ENCODE measurements around the gene TRAF2. TPM values are rescaled to one million over a fixed set of nuclear protein-coding genes. Genes with fewer than 3 reads are reported as not detected.
"Not testable (repeated sequence)": the region's sequence is repeated elsewhere in the genome, so short reads cannot be mapped to it uniquely, and the experiment has no call there.

The TRAF2 gene
- total RNA-seq, 1 donor from 2014 or later = 16.5 TPM

- Histone ChIP-seq H3K9me3 (no peaks in the 10 kb centered on the region), H3K27me3 (ENCODE audit: low read depth) (peaks cover 20% of the 10 kb centered on the region), H3K4me3 (no peak overlapping the region), H3K27ac (no peak overlapping the region), H3K36me3 (peaks cover 43% of the 10 kb centered on the region), H3K4me1 (peaks cover 34% of the 10 kb centered on the region)
- intact Hi-C loops (cut with DNase I) = no loop called here
- no peak for ATAC-seq
- DNase-seq = no peak
- TF ChIP-seq CTCF (IDR thresholded peaks at IDR 0.05) = no peak
Observed at GRCh38 chr9:136840140-136840876, 46.0 kb upstream of the TRAF2 start.

DNA sequence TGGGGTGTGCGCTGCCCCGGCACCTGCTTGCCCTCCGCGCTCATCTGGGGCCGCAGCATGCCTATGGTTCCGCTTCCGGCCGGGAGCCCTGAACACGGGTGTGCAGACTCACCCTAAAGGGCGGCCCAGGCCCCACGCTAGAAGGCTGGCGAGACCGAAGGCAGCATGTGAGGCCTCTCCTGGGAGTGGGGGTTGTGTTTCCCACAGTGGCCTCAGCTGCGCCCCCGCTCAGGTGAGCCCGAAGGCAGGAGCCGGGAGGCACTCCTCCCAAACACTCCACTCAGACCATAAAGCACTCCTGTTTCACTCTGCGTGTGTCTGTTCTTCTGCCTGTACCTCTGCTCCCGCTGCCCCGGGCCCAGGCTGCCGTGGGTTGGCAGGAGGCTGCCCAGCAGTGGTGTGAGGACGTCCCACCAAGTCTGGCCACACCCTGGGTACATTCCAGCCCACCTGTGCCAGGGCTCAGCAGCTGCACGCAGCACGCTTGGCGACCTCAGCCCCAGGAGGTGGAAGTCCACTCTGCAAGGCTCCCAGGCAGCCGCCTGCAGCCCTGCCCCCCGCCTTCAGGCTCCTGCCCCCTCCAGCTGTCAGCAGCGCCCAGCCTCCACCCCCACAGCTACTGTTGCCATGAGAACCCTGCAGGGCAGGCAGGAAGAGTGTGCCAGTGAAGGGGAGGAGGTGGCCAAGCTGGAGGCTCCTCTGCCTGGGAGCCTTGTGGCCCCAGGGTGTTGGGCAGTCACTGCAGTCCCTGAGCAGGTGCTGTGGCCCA lies 45.3 kb upstream of the TRAF2 start:
- peak; percentile 1 to 7 for ATAC-seq

DNA sequence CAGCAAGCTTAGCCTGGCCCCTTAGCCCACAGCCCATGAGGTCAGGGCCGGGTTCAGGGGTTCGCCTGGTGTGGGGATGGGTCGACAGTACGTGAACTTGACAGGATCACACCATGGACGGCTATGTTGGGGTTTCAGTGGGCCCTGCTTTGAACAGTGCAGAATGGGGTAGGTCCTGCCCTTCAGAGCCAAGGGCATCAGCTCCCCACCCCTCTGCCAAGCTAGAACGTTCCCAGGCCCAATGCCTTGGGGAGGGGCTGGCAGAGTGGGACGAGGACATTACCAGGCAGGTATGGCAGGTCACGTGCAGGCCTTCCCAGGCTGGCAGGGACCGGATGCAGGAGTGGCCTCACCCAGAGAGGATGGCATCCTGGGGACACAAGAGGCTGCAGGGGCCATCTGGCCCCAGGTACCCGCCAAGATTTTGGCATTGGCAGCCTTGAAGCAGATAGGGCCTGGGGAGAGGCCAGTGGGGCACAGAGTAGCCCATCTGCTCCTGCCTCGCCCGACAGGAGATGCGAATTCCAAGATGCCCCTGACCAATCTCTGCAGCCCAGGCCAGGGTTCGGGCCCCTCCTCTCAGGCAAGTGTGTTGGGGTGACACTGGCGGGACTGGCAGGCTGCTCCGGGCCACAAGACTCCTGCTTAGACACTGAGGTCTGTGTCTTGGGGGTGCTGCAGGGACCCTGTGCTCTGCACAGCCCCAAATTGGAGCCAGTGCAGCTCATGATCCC lies 44.5 kb upstream of the TRAF2 start:
- intact Hi-C loops (cut with DNase I) = not testable (repeated sequence)
- H3K4me3 ChIP-seq = peak overlapping the region; percentile 56

More for the DNA sequence above, 45.3 kb upstream of the TRAF2 start:
- Histone ChIP-seq H3K4me1 (peaks cover 34% of the 10 kb centered on the region), H3K36me3 (peaks cover 37% of the 10 kb centered on the region), H3K4me3 (no peak overlapping the region), H3K9me3 (no peaks in the 10 kb centered on the region), H3K27ac (no peak overlapping the region), H3K27me3 (ENCODE audit: low read depth) (peaks cover 28% of the 10 kb centered on the region)
- DNase-seq = no peak
- intact Hi-C loops (cut with DNase I) = no loop called here
- TF ChIP-seq CTCF (IDR thresholded peaks at IDR 0.05) = no peak

DNA sequence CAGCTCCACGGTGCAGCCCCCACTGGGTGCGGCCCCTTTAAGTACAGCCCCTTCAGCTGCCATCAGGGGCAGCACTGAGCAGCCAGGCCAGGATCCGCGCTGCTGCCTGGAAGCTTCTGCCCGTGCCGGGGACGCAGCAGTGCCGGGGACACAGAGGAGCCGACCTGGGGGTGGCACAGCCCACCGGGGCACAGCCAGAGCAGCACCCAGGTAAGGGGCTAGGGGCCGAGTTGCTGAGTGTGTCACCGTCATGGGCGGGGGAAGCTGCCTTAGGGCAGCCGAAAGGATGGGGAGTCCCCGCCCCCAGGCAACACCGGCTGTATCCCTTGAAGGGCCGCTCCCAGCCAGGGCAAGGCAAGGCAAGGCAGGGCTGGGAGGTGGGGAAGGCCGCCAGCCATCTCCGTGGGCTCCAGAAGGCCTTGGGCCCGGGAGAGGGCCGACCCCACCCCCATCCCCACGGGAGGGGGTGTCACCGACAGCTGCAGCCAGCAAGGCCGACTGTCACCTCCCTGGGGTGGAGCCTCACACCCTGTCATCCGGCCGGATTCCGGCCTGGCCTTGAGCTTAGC lies 43.9 kb upstream of the TRAF2 start, which contains the start of gene AJM1:
Gene AJM1, plus strand, starts transcription at position 99 of the 569 bp plus-strand sequence. CDS start 1,937 bp downstream, outside the sequence.
- DNase-seq = peak; percentile 82
- H3K27ac ChIP-seq; intact Hi-C loops (cut with DNase I); H3K9me3 ChIP-seq: not testable (repeated sequence)
- TF ChIP-seq CTCF (IDR thresholded peaks at IDR 0.05) = peak; percentile 89
- peak; percentile 84 for ATAC-seq
- Histone ChIP-seq H3K4me1 (peaks cover 38% of the 10 kb centered on the region), H3K4me3 (peak within 1 kb of the TSS; percentile 56), H3K36me3 (peaks cover 32% of the 10 kb centered on the region), H3K27me3 (ENCODE audit: low read depth) (peaks cover 33% of the 10 kb centered on the region)

More for the DNA sequence above, 44.5 kb upstream of the TRAF2 start:
- Histone ChIP-seq H3K27me3 (ENCODE audit: low read depth) (peaks cover 33% of the 10 kb centered on the region), H3K36me3 (peaks cover 32% of the 10 kb centered on the region), H3K4me1 (peaks cover 34% of the 10 kb centered on the region)
- H3K27ac ChIP-seq, H3K9me3 ChIP-seq, DNase-seq: not testable (repeated sequence)
- ATAC-seq = peak in 1 of 2 donors; percentile 0

DNA sequence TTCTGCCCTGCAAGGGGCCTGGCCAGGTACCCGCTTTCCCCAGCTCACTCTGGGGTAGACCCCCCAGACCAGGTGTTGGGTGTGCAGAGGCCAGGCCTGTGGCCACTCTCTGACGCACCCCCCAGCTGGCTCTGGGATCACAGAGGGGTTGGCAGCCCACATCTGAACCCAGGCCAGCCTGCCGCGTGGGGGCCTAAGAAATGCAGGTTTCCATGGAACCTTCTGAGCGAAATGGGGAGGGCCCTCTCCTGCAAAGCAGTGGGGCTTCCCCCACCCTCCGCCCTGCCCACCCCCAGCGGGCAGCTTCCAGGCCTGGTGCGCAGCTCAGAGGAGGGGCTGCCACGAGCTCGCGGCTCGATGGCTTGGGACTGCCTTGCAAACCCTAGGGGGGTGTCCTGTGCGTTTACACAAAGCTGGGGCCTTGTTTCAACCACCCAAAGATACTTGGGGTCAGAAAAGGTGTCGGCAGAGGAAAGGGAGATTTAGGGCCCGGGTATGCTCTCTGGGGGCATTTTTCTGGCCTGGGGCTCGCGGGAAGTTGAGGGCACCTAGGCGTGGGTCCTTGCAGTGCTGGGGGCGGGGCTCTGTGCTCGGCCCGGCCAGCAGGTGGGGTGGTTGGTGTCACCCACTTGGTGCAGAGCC lies 43.0 kb upstream of the TRAF2 start:
- Histone ChIP-seq H3K27me3 (ENCODE audit: low read depth) (peaks cover 33% of the 10 kb centered on the region), H3K4me3 (peak overlapping the region; percentile 56), H3K36me3 (peaks cover 28% of the 10 kb centered on the region), H3K4me1 (peaks cover 46% of the 10 kb centered on the region)
- DNase-seq; intact Hi-C loops (cut with DNase I); H3K27ac ChIP-seq; H3K9me3 ChIP-seq: not testable (repeated sequence)
- ATAC-seq = peak in 1 of 2 donors; percentile 5

Measured in lower lobe of right lung (tissue), 2 donors.